NCI-H146 treated with DMSO at 0.1 percent for 48 hours (cell line): ENCODE data around the gene HRG.
"Not testable (repeated sequence)": the region's sequence is repeated elsewhere in the genome, so short reads cannot be mapped to it uniquely, and the experiment has no call there.

ENCODE experiments used
- DNase-seq: peaks from one replicate; lab custom pipeline; 2025; ENCODE audit not compliant: unreplicated experiment; lab: John Stamatoyannopoulos, UW

Gene HRG, protein sequence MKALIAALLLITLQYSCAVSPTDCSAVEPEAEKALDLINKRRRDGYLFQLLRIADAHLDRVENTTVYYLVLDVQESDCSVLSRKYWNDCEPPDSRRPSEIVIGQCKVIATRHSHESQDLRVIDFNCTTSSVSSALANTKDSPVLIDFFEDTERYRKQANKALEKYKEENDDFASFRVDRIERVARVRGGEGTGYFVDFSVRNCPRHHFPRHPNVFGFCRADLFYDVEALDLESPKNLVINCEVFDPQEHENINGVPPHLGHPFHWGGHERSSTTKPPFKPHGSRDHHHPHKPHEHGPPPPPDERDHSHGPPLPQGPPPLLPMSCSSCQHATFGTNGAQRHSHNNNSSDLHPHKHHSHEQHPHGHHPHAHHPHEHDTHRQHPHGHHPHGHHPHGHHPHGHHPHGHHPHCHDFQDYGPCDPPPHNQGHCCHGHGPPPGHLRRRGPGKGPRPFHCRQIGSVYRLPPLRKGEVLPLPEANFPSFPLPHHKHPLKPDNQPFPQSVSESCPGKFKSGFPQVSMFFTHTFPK

DNA sequence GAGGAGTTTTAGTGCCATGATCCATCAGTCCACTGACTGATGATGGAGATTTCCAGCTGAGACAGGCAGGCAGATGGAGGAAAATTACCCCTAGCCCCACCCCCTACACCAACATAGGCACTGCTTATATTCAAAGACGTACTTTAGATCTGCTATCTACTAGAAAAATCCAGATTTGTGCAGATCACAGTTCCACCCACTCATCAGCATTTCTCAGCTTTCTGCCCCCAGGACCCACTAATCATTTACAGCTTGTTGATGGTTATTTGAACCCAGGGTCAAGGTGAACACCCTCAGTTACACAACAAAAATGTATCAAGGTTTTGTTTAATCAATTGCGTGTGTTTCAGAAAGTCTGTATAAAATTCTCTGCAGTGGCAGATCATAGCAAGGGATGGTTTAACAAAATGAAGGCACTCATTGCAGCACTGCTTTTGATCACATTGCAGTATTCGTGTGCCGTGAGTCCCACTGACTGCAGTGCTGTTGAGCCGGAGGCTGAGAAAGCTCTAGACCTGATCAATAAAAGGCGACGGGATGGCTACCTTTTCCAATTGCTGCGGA lies at the start of gene HRG:
HRG (plus strand) TSS at position 390 of the 564 bp plus-strand sequence; CDS start at position 408, 18 bp downstream.
- DNase-seq: no peak

DNA sequence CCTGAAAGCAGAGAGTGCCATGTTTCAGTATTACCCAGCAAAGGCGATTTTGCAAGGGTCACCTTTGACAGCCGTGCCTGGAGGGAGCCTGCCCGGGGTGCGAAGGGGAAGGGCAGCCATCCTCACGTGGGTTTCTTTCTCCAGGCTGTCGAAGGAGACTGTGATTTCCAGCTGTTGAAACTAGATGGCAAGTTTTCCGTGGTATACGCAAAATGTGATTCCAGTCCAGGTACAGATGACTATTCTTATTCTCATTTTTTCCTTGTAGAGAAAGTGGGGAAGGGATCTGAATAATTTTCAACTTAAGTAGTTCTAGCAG lies 49.6 kb upstream of the HRG start:
- no peak for DNase-seq

DNA sequence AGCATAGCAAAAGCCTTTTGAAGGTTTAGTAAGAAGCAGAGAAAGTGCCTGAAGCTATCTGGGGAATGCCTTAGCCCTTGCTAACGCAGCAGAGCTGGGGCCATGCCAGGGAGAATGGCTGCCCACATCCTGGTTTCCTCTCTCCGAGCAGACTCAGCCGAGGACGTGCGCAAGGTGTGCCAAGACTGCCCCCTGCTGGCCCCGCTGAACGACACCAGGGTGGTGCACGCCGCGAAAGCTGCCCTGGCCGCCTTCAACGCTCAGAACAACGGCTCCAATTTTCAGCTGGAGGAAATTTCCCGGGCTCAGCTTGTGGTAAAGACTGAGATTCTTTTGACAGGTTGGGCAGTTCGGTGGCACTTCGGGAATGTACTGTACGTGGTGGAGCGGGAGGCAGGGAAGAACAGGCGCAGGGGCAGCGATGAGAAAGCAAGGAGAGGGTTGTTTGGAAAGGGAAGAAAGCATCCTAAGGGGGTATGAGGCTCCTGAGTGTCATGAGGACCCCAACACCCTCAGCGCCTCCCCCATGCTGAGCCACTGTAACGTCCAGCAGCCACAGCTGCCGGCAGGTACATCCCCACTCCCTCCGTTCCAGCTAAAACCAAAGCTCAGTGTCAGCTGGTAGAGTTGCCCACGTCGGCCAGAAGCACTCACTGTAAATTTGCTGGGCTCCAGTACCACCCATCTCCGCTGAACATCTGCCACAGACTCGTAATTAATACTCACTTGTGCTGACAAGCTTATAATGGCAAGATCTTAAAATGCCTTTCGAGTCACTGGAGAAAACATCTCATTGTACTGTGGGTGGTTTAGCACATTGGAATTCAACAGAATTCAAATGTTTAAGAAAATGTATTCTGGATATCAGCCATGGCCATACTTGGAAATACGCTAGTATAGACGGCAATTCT lies 48.5 kb upstream of the HRG start:
- peak; percentile 85 for DNase-seq

DNA sequence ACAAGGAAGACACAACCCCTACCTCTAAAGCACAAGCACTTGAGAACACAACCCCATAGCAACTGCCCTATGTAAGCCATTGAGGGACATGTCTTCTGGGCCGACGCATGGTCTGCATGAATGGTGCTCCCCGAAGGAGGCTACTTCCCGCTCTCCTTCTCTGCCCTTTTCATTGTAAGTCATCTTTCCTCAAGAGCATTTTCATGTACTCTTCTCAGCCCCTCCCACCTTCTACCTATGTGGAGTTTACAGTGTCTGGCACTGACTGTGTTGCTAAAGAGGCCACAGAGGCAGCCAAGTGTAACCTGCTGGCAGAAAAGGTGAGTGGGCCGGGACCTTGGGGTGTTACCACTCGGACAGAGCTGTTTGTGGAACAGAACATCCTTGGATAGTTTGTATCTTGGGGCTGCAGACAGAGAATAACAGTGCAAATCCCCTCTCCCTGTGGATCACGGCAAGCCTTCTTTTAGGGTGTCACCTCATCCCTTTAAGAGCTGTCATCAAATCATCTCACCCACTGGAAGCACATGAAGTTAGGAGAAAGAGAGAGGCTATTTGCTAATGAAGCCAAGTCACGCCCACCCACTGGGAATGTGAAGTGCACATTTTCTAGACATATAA lies 47.4 kb upstream of the HRG start:
- DNase-seq: no peak

DNA sequence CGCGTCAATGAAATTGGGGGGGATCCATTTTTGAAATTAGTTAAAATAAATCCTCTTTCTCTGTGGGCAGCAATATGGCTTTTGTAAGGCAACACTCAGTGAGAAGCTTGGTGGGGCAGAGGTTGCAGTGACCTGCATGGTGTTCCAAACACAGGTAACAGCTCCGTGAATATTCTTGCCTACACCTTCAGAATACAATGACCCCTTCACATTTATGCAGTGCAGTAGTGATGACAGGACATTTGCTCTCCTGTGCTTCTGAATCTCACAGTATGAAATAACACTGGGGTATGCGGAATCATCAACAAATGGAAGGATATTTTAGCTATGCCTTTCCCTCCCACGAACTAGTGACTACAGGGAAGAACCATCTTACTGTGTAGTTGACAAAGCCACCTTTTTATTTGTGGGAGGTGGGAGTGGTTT lies 46.0 kb upstream of the HRG start:
- DNase-seq: no peak

DNA sequence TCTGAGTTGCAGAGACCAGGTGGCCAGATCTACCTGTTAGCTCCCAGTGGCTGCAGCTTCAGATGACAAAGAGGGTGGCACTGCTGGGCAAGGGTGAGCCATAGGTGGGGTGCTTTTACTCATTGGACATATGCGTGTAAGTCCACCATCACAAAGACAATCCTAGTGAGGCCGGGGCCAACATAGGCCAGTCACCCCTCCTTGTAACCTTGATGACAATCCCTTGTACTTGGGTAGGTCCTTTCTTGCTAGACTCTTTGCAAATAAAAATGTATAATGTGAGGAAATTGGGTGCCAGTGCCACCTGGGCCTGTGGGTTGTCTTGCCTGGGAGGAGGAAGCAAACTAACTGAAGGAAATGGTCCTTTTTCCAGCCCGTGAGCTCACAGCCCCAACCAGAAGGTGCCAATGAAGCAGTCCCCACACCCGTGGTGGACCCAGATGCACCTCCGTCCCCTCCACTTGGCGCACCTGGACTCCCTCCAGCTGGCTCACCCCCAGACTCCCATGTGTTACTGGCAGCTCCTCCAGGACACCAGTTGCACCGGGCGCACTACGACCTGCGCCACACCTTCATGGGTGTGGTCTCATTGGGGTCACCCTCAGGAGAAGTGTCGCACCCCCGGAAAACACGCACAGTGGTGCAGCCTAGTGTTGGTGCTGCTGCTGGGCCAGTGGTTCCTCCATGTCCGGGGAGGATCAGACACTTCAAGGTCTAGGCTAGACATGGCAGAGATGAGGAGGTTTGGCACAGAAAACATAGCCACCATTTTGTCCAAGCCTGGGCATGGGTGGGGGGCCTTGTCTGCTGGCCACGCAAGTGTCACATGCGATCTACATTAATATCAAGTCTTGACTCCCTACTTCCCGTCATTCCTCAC lies 45.4 kb upstream of the HRG start:
- DNase-seq: no peak

DNA sequence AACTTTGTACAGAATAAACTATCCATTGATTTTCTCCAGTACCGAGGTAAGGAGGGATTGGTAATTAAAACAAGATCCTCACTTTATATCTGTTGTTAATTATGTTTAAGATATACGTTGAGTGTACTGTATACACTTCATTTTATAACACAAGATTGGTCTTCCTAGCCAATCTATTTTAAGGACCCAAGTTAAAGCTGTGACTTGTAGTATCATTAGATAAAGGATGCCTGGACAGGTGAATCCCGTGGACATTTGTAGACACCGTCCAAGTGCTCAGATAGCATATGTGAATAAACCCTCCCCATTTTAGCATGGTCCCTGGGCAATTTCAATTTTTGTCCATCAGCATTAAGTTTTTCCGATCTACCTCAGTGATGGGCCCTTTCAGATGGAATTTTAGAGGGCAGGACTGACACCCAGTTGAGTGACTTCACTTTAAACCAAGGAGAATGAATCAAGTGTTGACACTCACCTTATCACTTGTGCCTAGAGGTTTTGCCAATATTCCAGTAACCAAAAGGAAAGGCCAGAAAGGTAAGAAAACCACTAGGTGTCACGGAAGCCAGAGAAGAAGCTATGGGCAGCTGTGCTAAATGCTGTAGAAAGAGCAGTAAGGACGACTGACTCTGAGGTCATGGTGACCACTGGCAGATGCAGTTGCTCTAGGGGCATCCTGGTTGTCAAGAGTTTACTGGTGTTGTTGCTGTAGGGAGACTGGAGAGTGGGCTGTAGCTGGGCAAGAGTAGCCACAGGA lies 43.7 kb upstream of the HRG start:
- no peak for DNase-seq

DNA sequence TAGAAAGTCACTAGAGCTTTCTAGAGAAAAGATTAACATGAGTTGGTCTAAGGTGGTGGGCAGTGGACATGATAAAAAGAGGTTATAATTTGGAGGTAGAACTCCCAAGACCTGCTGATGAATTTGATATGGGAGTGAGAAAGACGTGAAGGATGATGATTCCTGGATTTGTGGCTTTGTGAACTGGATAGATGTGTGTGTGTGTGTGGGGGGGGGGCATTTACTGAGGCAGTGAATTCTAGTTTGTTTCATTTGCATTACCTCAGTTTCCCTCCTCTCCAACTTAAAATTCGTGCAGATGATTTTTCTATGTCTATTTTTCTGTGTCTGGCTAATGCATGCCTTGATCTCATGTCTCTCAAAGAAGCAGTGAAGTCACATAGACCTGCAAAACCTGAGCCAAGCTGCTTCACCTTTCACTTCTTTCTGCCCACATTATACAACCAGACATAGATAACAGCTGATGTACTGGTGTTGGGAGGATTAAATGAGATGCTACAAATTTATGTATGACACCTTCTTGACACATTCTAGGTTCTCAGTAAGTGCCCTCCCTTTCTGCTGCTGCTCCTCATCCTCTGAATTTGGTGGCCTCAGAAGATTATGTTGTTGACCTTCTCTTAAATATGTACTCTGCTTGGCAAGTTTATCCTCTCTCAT lies 43.0 kb upstream of the HRG start:
- no peak for DNase-seq

DNA sequence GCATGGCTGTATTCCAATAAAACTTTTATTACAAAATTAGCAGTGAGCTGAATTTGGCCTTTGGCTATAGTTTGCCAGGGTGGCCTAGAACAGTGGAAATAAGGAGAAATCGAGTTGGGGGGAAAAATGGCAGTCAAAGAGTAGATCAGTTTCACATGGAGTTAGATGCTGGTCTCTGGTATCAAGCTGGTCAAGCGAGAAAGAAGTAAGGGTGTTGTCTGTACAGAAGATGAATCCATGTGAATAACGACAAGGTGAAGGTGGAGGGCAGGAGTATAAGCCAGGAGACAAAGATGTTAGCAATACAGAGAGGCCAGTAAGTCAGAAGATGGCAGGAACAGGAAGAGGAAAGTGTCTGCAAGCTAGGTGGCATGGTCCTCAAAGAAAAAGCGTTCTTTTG lies 41.2 kb upstream of the HRG start:
- no peak for DNase-seq

DNA sequence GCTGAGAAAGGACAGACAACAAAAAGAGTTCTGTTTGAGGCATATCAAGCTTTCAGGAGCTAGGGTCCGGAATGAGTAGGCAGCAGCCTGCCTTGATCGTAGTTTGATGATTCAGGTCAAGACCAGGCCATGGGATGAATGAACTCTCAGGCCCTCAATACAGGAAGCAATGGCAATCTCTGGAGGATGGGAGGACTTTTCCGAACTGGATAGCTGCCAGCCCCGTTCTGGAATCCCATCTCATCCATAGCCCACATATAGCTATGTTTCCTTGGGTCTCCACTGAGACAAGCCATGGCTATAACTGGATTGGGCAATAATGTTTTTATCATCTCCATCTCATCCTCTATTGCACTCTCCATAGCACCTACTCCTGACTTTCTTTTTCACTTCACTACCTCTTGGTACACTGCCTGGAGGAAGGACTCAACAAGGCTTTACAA lies 40.2 kb upstream of the HRG start:
- DNase-seq: no peak

DNA sequence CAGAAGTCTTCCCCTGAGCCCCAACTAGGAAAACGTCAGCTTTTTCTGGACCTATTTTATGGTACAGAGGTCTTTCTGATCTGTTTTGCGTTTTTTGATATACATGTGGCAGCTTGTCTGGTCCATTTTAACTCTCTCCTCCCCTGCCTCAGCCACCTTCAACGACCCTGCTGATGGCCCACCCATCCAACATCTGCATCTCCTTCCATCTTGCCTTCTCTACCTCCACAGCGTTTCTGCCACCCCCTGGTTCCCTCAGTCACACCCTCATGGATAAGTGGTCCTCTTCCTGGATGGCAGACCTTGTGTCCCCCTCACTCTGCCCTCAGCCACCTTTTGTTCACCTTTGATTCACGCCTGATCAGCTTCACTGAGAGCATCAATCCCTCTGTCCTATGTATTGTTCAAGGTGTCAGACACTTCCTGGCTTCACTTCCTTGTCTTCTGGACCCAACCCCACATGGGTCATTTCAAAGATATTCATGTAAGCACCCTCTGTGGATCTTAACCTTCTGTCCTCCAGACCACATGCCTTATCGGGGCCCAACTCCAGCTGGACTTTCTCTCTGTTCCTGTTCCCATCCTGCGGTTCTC lies 39.5 kb upstream of the HRG start:
- DNase-seq: no peak

DNA sequence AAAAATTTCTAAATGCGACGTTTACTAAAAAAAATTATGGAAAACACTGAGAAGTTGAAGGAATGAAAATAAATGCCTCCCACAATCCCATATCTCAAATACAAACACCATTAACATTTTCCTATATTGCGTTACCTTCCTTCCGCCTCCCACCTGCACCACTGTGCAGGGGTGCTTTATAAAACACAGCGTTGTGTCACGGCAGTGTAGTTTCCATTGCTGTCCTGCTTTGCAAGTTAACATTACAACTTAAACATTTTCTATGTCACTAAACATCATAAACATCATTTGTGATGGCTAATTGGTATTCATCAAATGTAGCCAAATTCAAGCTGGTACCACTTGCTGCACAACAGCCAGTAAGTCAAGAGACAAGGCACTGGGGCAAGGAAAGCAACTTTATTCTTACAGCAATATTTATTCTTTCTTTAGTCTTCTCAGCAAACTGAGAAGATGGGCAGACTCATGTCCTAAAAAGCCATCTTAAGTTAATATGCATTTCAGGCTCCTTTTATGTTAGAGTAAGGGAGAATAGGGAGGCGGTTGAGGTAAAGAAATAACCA lies 37.9 kb upstream of the HRG start:
- no peak for DNase-seq

DNA sequence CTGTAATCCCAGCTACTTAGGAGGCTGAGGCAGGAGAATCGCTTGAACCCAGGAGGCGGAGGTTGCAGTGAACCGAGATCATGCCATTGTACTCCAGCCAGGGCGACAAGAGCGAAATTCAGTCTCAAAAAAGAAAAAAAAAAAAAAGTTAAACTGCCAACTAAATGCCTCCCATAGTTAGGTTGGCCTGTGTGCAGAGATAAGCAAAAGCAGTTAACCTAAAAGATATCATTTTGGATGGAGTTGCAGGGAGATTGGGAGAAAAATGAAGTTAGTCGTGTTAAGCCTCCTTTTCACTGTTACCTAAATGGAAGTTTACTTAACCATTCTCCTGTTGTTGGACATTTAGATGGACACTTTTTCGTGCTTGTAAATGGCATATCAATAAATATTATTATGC lies 37.1 kb upstream of the HRG start:
- DNase-seq: no peak

DNA sequence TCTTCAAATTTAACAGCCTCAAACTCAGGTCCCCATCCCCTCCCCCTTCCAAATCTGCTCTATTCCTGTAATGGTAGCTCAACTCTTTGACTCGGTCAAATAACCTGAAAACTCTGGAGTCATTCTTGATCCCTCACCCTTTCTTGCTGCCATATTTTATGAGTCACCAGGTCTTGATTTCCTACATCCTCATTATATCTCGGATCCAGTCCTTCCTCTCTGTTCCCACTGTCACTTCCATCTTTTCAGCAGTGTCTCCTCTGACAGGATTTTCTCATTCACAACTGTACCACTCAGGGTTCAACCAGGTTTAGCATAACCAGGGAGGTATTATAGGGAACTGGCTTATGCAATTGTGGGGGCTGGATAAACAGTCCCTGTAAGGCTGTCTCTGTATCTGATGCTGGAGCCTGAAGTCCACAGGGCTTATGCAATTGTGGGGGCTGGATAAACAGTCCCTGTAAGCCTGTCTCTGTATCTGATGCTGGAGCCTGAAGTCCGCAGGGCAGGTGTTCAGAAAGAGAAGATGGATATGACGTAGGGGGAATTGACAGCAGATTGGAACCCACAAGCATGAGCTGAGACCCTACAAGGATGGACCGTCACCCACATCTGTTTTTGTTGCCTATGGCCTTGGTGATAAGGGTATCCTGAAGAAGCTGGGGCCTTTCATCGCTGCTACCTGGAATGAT lies 34.7 kb upstream of the HRG start:
- no peak for DNase-seq

DNA sequence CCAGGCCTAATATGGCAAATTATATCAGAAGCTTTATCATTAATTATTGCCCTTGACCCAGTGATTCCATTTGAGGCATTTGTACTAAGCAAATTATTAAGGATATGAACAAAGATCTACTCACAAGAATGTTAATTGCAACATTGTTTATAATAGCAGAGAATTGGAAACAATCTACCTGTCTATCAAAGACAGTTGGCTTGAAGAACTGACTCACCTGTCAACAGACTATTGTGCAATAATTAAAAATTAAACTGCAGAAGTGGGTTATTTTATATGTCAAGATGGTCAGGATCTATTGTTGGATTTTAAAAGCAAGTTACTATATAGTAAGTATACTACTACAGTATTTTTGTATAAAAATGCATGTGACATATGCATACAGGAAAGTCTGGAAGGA lies 32.3 kb upstream of the HRG start:
- DNase-seq: no peak

DNA sequence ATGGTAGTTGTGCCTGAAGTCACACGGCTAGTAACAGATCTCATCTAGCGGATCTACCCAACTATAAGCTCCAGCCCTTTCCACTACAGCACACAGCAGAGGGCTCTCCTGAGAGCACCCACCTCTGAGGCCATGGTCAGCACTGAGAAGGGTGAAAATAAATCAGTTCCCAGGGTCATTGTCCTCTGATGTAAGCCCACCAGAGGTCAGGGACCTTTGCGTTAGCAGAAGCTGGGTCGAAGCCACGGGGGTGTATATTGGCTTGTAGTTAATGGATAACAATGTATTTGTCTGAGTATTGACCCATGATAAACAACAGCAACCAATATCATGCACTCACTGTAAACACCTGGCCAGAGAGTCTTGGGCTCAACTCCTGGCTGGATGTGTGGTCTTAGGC lies 31.6 kb upstream of the HRG start:
- not testable (repeated sequence) for DNase-seq

DNA sequence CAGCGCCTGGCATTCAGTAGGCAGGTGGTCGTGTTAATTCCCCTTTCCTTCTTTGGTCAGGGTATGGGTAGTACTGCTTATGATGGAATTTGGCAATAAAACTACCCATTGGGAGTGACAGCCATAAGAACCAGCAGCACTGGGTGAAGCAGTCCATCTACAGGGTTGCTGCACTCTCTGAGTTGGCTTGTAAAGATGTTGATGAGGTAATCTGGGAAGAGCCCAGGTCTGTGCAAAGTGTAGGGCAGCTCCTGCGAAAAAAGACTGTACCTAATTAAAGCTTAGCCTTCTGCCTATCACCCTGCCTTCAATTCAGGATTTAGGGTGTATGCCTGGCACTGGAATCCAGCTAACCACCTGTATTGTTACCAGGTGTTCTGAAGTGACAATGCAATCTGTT lies 30.3 kb upstream of the HRG start:
- no peak for DNase-seq

DNA sequence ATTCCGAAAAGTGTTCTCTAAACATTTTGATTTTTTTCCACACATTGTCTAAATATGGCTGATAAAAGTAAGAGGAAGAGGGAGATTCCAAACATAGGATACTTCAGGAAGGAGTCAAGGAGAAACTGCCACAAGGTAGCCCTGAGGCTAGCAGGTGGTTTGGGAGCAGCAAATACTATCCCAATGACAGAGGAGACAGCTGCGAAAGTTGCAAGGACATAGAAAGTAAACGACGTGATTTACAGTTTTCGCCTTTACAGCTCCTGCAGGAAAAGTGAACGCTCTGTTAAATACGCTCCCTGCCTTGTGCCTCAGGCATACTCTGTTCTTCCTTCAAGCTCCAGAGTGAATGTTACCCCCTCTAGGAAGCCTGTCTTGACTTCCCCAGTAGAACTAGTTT lies 29.3 kb upstream of the HRG start:
- DNase-seq: no peak
